CD14-positive monocyte (primary cell): ENCODE measurements around the gene PCDHGB4. TPM values are rescaled to one million over a fixed set of nuclear protein-coding genes. Genes with fewer than 3 reads are reported as not detected.
"Not testable (repeated sequence)": the region's sequence is repeated elsewhere in the genome, so short reads cannot be mapped to it uniquely, and the experiment has no call there.

ENCODE experiments used
- DNase-seq, 3 donors: peaks; one replicate each; pipeline ENCODE4 v3.0.0-alpha.2; 2011 to 2022
- H2AFZ ChIP-seq: 2 replicates; pipeline ENCODE4 v1.6.0; 2012; ENCODE audit warnings: mild to moderate bottlenecking, low read depth, low read length, inconsistent platforms; ENCODE audit not compliant: insufficient read depth, poor library complexity, severe bottlenecking
- H3K27ac ChIP-seq, 2 donors: 1 replicate in 1 of 2; 2 replicates in 1 of 2; pipeline ENCODE4 v1.5.1; 2012 to 2013; ENCODE audit warnings: low read length in 2 of 2, control low read depth in 1 of 2, inconsistent platforms in 1 of 2, low read depth in 1 of 2, mild to moderate bottlenecking in 1 of 2
- H3K27me3 ChIP-seq, 2 donors: one replicate each; pipeline versions ENCODE4 v1.6.0 to v1.6.1; 2011 to 2013; ENCODE audit warnings: low read length in 2 of 2; ENCODE audit not compliant: control insufficient read depth in 2 of 2, insufficient read depth in 2 of 2
- H3K36me3 ChIP-seq, 2 donors: replicated peaks in 1 of 2; 1 replicate in 1 of 2; 2 replicates in 1 of 2; pipeline versions ENCODE4 v1.5.1 to v1.6.1; 2012 to 2013; ENCODE audit warnings: low read length in 2 of 2, control low read depth in 1 of 2, inconsistent platforms in 1 of 2, mild to moderate bottlenecking in 1 of 2; ENCODE audit not compliant: insufficient read depth in 2 of 2, control insufficient read depth in 1 of 2
- H3K4me1 ChIP-seq, 2 donors: 1 replicate in 1 of 2; 2 replicates in 1 of 2; pipeline versions ENCODE4 v1.5.1 to v1.6.1; 2012 to 2013; ENCODE audit warnings: low read length in 2 of 2, control low read depth in 1 of 2, inconsistent platforms in 1 of 2, mild to moderate bottlenecking in 1 of 2, moderate library complexity in 1 of 2; ENCODE audit not compliant: insufficient read depth in 2 of 2, control insufficient read depth in 1 of 2
- H3K4me2 ChIP-seq: replicated peaks from 2 replicates; pipeline ENCODE3; 2012; ENCODE audit warnings: low read length, moderate library complexity, mild to moderate bottlenecking; ENCODE audit not compliant: poor library complexity, severe bottlenecking; ENCODE audit errors: extremely low read depth
- H3K4me3 ChIP-seq, 3 experiments: fragments of 200-600 bp in 1 of 3; sonication (generic) in 1 of 3; replicated peaks in 1 of 3; 1 replicate in 2 of 3; 2 replicates in 1 of 3; pipeline ENCODE4 v1.5.1; 2011 to 2013; ENCODE audit warnings: low read length in 3 of 3, mild to moderate bottlenecking in 3 of 3, control low read depth in 2 of 3, low read depth in 2 of 3, inconsistent platforms in 1 of 3, moderate library complexity in 1 of 3
- H3K79me2 ChIP-seq: 2 replicates; pipeline ENCODE4 v1.6.0; 2012; ENCODE audit warnings: mild to moderate bottlenecking, control low read depth, inconsistent platforms, low read length, moderate library complexity; ENCODE audit not compliant: insufficient read depth
- H3K9ac ChIP-seq: 2 replicates; pipeline ENCODE4 v1.6.0; 2017; ENCODE audit warnings: low read length, mild to moderate bottlenecking; ENCODE audit not compliant: insufficient read depth, poor library complexity, severe bottlenecking
- H3K9me3 ChIP-seq, 2 donors: replicated peaks in 1 of 2; 1 replicate in 1 of 2; 2 replicates in 1 of 2; pipeline versions ENCODE4 v1.5.1 to v1.6.1; 2012 to 2013; ENCODE audit warnings: low read length in 2 of 2, control low read depth in 1 of 2; ENCODE audit not compliant: control insufficient read depth in 1 of 2, insufficient read depth in 1 of 2
- H4K20me1 ChIP-seq: 2 replicates; pipeline ENCODE4 v1.6.0; 2012; ENCODE audit warnings: mild to moderate bottlenecking, low read length, control low read depth, moderate library complexity; ENCODE audit not compliant: insufficient read depth
- H3K27ac Mint-ChIP-seq, 7 donors: one replicate each; pipeline ENCODE4 v1.8.0; 2020; ENCODE audit warnings: mild to moderate bottlenecking in 7 of 7, mixed read lengths in 7 of 7, moderate library complexity in 6 of 7, inconsistent platforms in 2 of 7
- H3K27me3 Mint-ChIP-seq, 3 donors: one replicate each; pipeline ENCODE4 v1.8.0; 2021 to 2022; ENCODE audit warnings: low read depth in 3 of 3, mild to moderate bottlenecking in 3 of 3, mixed read lengths in 3 of 3, moderate library complexity in 3 of 3, inconsistent platforms in 1 of 3
- H3K36me3 Mint-ChIP-seq, 2 donors: one replicate each; pipeline ENCODE4 v1.8.0; 2020; ENCODE audit warnings: mixed read lengths in 2 of 2, inconsistent platforms in 1 of 2, mild to moderate bottlenecking in 1 of 2
- H3K4me1 Mint-ChIP-seq: one replicate; pipeline ENCODE4 v1.8.0; 2020; ENCODE audit warnings: mild to moderate bottlenecking, mixed read lengths
- H3K4me3 Mint-ChIP-seq, 2 donors: one replicate each; pipeline ENCODE4 v1.8.0; 2020; ENCODE audit warnings: mild to moderate bottlenecking in 2 of 2, mixed read lengths in 2 of 2, moderate library complexity in 1 of 2
- H3K9me3 Mint-ChIP-seq, 7 donors: one replicate each; pipeline ENCODE4 v1.8.0; 2020 to 2022; ENCODE audit warnings: mixed read lengths in 7 of 7, mild to moderate bottlenecking in 6 of 7, moderate library complexity in 6 of 7, inconsistent platforms in 2 of 7
- WGBS: methylation state at CpG from one replicate; pipeline ENCODE4 v1.1.5; 2013; ENCODE audit warnings: missing lambda C conversion rate; ENCODE audit not compliant: insufficient coverage; 5-methylcytosine and 5-hydroxymethylcytosine counted together
- intact Hi-C, 2 donors: fragments of 100-400 bp; cut with micrococcal nuclease; formaldehyde crosslinking; loops; one replicate each; pipeline versions ENCODE4 v1.15.0 to v1.15.1; 2023
- polyA plus RNA-seq, 3 donors: library from polyadenylated mRNA; depleted of rRNA in 1 of 3; unstranded in 2 of 3; stranded (reverse) in 1 of 3; fragments of 300-500 nt in 2 of 3; fragments of >200 nt in 1 of 3; fragmentation: Illumina TruSeq in 2 of 3; gene quantifications; 1 replicate in 2 of 3; 2 replicates in 1 of 3; pipeline ENCODE4 v1.2.3, GENCODE V29; 2012 to 2021
- TF ChIP-seq, protein P1 (sequence below): fragments of 200-600 bp; IDR thresholded peaks from one replicate; pipeline ENCODE4 v1.8.0; 2022; ENCODE audit warnings: antibody characterized with exemption, mild to moderate bottlenecking

Gene PCDHGB4
- polyA plus RNA-seq, 3 donors = not detected

DNA sequence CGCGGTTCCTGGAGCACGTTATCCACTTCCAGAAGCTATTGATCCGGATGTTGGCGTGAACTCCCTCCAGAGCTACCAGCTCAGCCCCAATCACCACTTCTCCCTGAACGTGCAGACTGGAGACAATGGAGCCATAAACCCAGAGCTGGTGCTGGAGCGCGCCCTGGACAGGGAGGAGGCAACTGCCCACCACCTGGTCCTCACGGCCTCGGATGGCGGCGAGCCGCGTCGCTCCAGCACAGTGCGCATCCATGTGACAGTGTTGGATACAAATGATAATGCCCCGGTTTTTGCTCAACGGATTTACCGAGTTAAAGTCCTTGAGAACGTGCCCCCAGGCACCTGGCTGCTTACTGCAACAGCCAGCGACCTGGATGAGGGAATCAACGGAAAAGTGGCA is 15.9 kb downstream of the PCDHGB4 start:
- no peak overlapping the region for H3K27ac ChIP-seq
- H3K27me3 ChIP-seq = peaks cover 73 to 97% of the 10 kb centered on the region in 2 donors
- Mint-ChIP-seq H3K27me3 (peaks cover 71 to 86% (median 85%) of the 10 kb centered on the region in 3 donors), H3K9me3 (peaks cover 31 to 74% (median 59%) of the 10 kb centered on the region in 7 donors), H3K36me3 (peaks cover 10 to 17% of the 10 kb centered on the region in 2 donors), H3K27ac (peak overlapping the region in 1 of 7 donors; percentile 24), H3K4me1 (peaks cover 15% of the 10 kb centered on the region), H3K4me3 (peak overlapping the region in 1 of 2 donors; percentile 82)
- H3K4me3 ChIP-seq = no peak overlapping the region
- peaks cover 38 to 71% of the 10 kb centered on the region in 2 donors for H3K9me3 ChIP-seq
- no peaks in the 10 kb centered on the region for H3K36me3 ChIP-seq
- H4K20me1 ChIP-seq = no peaks in the 10 kb centered on the region
- intact Hi-C loops = no loop called here
- whole genome bisulfite sequencing = 20% methylated on average over 21 of the region's 22 CpGs
- TF ChIP-seq, protein P1, sequence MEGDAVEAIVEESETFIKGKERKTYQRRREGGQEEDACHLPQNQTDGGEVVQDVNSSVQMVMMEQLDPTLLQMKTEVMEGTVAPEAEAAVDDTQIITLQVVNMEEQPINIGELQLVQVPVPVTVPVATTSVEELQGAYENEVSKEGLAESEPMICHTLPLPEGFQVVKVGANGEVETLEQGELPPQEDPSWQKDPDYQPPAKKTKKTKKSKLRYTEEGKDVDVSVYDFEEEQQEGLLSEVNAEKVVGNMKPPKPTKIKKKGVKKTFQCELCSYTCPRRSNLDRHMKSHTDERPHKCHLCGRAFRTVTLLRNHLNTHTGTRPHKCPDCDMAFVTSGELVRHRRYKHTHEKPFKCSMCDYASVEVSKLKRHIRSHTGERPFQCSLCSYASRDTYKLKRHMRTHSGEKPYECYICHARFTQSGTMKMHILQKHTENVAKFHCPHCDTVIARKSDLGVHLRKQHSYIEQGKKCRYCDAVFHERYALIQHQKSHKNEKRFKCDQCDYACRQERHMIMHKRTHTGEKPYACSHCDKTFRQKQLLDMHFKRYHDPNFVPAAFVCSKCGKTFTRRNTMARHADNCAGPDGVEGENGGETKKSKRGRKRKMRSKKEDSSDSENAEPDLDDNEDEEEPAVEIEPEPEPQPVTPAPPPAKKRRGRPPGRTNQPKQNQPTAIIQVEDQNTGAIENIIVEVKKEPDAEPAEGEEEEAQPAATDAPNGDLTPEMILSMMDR = no peak
- H3K4me2 ChIP-seq = no peak overlapping the region
- H2AFZ ChIP-seq = no peak overlapping the region
- H3K4me1 ChIP-seq = peaks cover 3 to 6% of the 10 kb centered on the region in 2 donors
- DNase-seq = no peak
- no peak overlapping the region for H3K9ac ChIP-seq
- no peaks in the 10 kb centered on the region for H3K79me2 ChIP-seq

DNA sequence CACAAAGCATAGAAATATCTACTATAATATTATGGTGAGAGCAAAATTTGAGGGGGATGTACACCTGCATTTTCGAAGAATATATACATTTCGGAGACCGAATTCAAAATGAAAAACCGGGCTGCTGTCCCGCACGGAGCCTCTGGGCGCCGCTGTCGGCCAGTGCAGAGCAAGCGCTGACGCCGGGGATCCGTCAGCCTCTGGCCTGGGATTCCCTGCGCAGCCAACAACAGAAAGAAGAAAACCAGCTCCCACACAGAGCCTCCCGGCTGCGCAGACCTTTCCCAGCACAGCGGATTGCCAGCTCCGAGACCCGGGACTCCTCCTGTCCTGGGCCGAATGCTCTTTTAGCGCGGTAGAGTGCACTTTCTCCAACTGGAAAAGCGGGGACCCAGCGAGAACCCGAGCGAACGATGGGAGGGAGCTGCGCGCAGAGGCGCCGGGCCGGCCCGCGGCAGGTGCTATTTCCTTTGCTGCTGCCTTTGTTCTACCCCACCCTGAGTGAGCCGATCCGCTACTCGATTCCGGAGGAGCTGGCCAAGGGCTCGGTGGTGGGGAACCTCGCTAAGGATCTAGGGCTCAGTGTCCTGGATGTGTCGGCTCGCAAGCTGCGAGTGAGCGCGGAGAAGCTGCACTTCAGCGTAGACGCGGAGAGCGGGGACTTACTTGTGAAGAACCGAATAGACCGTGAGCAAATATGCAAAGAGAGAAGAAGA is 20.4 kb downstream of the PCDHGB4 start, which contains the start of gene PCDHGB6:
Gene PCDHGB6, plus strand, starts transcription at position 232 of the 716 bp plus-strand sequence. Its CDS starts 182 bp downstream, at position 414.
- H3K36me3 ChIP-seq, H4K20me1 ChIP-seq, H3K27ac ChIP-seq, H3K9ac ChIP-seq, H3K79me2 ChIP-seq, H3K27ac Mint-ChIP-seq, H3K4me1 ChIP-seq, intact Hi-C loops, H2AFZ ChIP-seq: not testable (repeated sequence)
- peak within 1 kb of the TSS; percentile 76 to 92 for H3K4me3 Mint-ChIP-seq
- peaks cover 9 to 14% of the 10 kb centered on the region in 2 donors for H3K36me3 Mint-ChIP-seq
- 18% methylated on average over 31 of the region's 51 CpGs for WGBS
- peaks cover 73 to 95% (median 91%) of the 10 kb centered on the region in 3 donors for H3K27me3 Mint-ChIP-seq
- peaks cover 26 to 68% (median 51%) of the 10 kb centered on the region in 7 donors for H3K9me3 Mint-ChIP-seq
- DNase-seq = peak in 2 of 3 donors; percentile 8 to 24
- peaks cover 33 to 56% of the 10 kb centered on the region in 2 donors for H3K9me3 ChIP-seq
- H3K4me2 ChIP-seq = peak within 1 kb of the TSS; percentile 49
- peak within 1 kb of the TSS in 2 of 3 experiments; percentile 5 to 64 for H3K4me3 ChIP-seq
- H3K4me1 Mint-ChIP-seq = peaks cover 11% of the 10 kb centered on the region
- H3K27me3 ChIP-seq = peaks cover 76 to 98% of the 10 kb centered on the region in 2 donors
- TF ChIP-seq, protein P1 = peak; percentile 73
